Mononuclear cell (primary cell): Measurements from ENCODE around the gene MOCS2. TPM values are rescaled to one million over a fixed set of nuclear protein-coding genes. Genes with fewer than 3 reads are reported as not detected.

Experiments used
- H3K27me3 ChIP-seq: 2 replicates; pipeline ENCODE4 v1.6.0; 2011; ENCODE audit warnings: low read length, control low read depth; ENCODE audit not compliant: insufficient read depth
- H3K4me1 ChIP-seq: 2 replicates; pipeline ENCODE4 v1.5.1; 2011; ENCODE audit warnings: mild to moderate bottlenecking, low read length, control low read depth; ENCODE audit not compliant: insufficient read depth
- H3K4me3 ChIP-seq: 2 replicates; pipeline ENCODE4 v1.5.1; 2011; ENCODE audit warnings: mild to moderate bottlenecking, low read length, moderate library complexity
- H3K9me3 ChIP-seq: 2 replicates; pipeline ENCODE4 v1.5.1; 2011; ENCODE audit warnings: low read depth, mild to moderate bottlenecking, control low read depth, low read length
- total RNA-seq: library from RNA; depleted of rRNA; stranded (reverse); fragments of >200 nt; gene quantifications from one replicate; pipeline ENCODE4 v1.2.3, GENCODE V29; 2012

The MOCS2 gene
- total RNA-seq, 1 donor, result 20.6 TPM

GRCh38 chr5:53110156-53110555, 599 bp upstream of the MOCS2 start:
- H3K4me1 ChIP-seq, result peaks cover 13% of the 10 kb centered on the region
- no peaks in the 10 kb centered on the region for H3K9me3 ChIP-seq
- no peaks in the 10 kb centered on the region for H3K27me3 ChIP-seq
- H3K4me3 ChIP-seq, result peak overlapping the region; percentile 86

- Histone ChIP-seq H3K4me1 (peaks cover 13% of the 10 kb centered on the region), H3K9me3 (no peaks in the 10 kb centered on the region), H3K27me3 (no peaks in the 10 kb centered on the region), H3K4me3 (peak overlapping the region; percentile 86)
Measured at GRCh38 chr5:53109056-53109442, 508 bp downstream of the MOCS2 start.

GRCh38 chr5:53105611-53106300, 3.8 kb downstream of the MOCS2 start:
- Histone ChIP-seq H3K4me1 (peaks cover 13% of the 10 kb centered on the region), H3K9me3 (no peaks in the 10 kb centered on the region), H3K4me3 (no peak overlapping the region), H3K27me3 (no peaks in the 10 kb centered on the region)

DNA sequence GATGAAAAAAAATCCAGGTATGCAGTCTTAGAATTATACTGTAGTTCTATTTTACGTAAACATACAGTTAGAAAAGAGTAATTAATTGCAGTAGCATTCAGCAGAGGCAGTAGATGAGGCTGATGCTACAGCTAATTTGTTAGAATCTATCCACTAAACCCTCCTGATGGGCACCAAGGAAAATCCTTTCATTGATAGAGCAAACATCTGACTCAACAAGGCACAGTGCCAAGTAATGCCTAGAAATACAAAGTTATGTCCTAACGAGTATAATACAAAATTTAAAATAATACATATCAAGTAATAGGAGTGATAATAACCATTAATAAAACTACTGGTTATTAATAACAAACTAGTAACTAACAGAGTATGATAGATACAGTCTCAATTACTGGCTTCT, 9.0 kb downstream of the MOCS2 start:
- no peaks in the 10 kb centered on the region for H3K4me1 ChIP-seq
- no peaks in the 10 kb centered on the region for H3K27me3 ChIP-seq
- no peak overlapping the region for H3K4me3 ChIP-seq
- no peaks in the 10 kb centered on the region for H3K9me3 ChIP-seq

- H3K4me1 ChIP-seq, result no peaks in the 10 kb centered on the region
- no peaks in the 10 kb centered on the region for H3K9me3 ChIP-seq
- H3K4me3 ChIP-seq, result no peak overlapping the region
- H3K27me3 ChIP-seq, result no peaks in the 10 kb centered on the region
Measured at GRCh38 chr5:53099546-53099945, 10.0 kb downstream of the MOCS2 start.

DNA sequence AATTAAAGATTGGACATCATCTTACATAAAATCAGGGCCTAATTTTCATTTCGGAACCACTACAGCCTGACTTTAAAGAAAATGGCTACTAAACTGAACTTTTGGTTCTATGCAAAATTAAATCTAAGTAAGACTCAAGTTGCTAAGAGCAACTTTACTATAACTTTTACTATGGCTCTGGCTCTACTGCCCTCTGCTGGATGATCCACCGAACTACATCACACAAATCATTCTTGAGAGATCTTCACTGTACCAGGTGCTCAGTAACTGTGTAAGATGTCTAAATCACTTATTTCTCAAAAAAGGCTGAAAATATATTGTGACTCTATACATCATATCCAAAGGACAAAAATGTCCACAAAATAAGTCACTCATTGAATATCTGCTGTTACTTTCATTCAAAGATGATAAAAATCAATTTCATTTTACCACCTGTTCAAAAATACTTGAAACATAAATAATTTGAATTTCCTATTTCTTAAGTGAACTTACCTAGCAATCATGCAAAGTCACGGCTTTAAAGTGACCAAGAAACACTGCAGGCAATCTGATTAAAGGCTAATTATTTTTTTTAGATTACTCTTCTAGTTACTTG, 13.5 kb downstream of the MOCS2 start:
- no peaks in the 10 kb centered on the region for H3K4me1 ChIP-seq
- no peaks in the 10 kb centered on the region for H3K9me3 ChIP-seq
- H3K27me3 ChIP-seq, result no peaks in the 10 kb centered on the region
- H3K4me3 ChIP-seq, result no peak overlapping the region

GRCh38 chr5:53095217-53095616, 14.3 kb downstream of the MOCS2 start:
- H3K27me3 ChIP-seq, result no peaks in the 10 kb centered on the region
- H3K9me3 ChIP-seq, result no peaks in the 10 kb centered on the region
- H3K4me3 ChIP-seq, result no peak overlapping the region
- peaks cover 2% of the 10 kb centered on the region for H3K4me1 ChIP-seq

DNA sequence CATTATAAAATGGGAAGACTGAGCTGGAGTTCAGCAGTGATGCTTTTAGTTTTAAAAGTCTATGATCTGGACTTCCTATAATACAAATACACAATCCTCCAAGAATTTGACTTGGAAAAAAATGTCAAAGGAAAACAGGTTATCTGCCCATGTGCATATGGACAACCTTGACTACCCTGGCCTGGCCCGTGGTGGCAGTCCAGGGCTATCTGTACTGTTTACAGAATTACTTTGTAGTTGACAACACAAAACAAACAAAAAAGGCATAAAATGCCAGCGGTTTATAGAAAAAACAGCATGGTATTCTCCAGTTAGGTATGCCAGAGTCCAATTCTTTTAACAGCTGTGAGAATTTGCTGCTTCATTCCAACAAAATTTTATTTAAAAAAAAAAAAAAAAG, 17.3 kb downstream of the MOCS2 start:
- H3K4me3 ChIP-seq, result no peak overlapping the region
- H3K27me3 ChIP-seq, result no peaks in the 10 kb centered on the region
- H3K9me3 ChIP-seq, result no peaks in the 10 kb centered on the region
- H3K4me1 ChIP-seq, result peaks cover 4% of the 10 kb centered on the region

DNA sequence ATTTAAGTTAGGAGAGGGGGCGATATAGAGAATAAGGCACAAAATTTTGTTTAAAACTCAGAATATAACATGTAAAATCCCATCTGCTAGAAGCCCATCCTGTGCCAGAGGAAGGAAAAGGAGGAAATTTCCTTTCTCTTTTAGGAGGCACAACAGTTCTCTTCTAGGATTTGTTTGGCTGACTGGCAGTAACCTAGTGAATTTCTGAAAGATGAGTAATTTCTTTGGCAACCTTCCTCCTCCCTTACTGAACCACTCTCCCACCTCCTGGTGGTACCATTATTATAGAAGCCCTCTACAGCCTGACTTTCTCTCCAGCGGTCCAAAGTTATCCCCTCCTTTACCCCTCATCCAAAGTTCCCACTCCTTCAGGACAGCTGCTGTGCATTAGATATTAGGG, 18.3 kb downstream of the MOCS2 start:
- peaks cover 4% of the 10 kb centered on the region for H3K4me1 ChIP-seq
- H3K4me3 ChIP-seq, result no peak overlapping the region

GRCh38 chr5:53090229-53090628, 19.3 kb downstream of the MOCS2 start:
- Histone ChIP-seq H3K4me3 (no peak overlapping the region), H3K4me1 (peaks cover 4% of the 10 kb centered on the region), H3K27me3 (no peaks in the 10 kb centered on the region), H3K9me3 (no peaks in the 10 kb centered on the region)

More for the DNA sequence above, 18.3 kb downstream of the MOCS2 start:
- Histone ChIP-seq H3K27me3 (no peaks in the 10 kb centered on the region), H3K9me3 (no peaks in the 10 kb centered on the region)

DNA sequence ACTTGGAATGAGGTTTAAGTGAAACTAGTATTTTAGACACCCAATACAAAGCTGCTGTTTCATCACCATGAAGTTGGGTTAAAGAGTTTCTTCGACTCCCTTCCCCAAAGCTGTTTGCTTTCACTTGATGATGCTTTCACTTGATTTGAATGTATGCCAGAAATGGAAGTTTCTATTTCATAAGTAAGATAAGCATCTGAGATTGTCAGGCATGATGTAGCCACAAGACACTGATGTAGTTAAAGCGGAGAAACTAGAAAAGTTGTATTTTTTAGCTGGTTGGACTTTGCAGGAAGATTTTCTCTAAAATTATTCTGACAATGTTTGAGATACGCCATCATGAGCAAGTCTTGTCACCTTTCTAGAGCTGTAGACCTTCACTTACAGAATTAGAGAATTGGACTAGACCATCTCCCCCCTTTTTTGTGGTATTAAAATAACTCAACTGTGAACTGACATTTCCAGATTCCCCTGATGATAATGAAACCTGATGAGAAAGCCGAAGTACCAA, 20.0 kb downstream of the MOCS2 start:
- Histone ChIP-seq H3K4me3 (no peak overlapping the region), H3K27me3 (no peaks in the 10 kb centered on the region), H3K4me1 (peaks cover 4% of the 10 kb centered on the region), H3K9me3 (no peaks in the 10 kb centered on the region)

- H3K27me3 ChIP-seq, result no peaks in the 10 kb centered on the region
Measured at GRCh38 chr5:53087621-53088121, 21.9 kb downstream of the MOCS2 start.

DNA sequence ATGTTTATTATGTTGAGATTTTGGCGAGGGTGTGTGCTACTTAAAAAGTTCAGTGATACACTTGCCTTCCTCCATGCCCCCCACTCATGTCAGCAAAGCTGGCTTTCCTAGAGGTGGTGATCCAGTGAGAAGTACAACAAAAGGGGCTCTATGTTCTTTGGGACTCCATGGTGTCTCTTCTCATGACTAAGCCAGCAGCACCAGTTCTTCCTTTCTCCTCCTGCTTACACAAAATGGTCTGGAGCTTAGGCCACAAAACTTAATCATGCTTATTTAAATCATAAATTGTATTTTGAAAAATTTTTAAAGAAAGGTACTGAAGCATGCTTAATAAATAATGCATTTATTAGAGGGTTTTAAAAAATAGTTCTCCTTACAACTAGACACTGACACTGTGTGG, 22.4 kb downstream of the MOCS2 start:
- Histone ChIP-seq H3K4me3 (no peak overlapping the region), H3K9me3 (no peaks in the 10 kb centered on the region), H3K4me1 (peaks cover 4% of the 10 kb centered on the region), H3K27me3 (no peaks in the 10 kb centered on the region)

More at GRCh38 chr5:53087621-53088121, 21.9 kb downstream of the MOCS2 start:
- no peaks in the 10 kb centered on the region for H3K9me3 ChIP-seq
- H3K4me1 ChIP-seq, result peaks cover 4% of the 10 kb centered on the region
- H3K4me3 ChIP-seq, result no peak overlapping the region

DNA sequence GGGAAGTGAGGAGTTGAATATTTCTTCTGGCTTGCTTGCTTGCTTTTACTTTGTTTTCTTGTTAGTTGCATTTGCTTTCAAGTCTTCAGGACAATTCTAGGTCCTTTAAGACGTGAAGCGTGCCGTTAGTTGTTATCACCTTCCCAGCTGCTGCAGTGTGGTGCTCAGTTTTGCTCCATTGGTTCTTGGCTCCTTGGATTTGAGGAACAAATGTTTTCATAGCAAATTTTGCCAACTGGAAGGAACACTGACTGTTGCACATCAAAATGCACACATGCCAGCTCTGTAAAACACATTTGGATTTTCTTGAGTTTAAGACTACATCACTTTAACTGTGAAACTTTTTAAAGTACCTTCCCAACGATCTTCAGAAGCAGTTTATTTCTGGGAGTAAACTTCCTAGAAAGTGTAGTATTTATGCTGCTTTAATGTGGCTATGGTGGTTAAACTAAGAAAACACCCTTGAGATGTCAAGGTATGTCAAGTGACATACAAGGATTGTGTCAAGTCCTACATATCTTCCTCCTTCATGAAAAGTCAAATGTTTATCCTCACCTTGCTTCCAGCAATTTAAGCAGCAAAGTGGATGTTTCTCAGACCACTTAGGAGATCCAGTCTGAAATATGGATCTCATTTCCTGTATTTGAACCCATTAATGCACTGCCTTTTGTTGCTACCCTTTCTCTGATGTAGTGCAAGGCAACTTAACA, 24.9 kb downstream of the MOCS2 start:
- no peak overlapping the region for H3K4me3 ChIP-seq
- no peaks in the 10 kb centered on the region for H3K9me3 ChIP-seq
- H3K27me3 ChIP-seq, result no peaks in the 10 kb centered on the region
- no peaks in the 10 kb centered on the region for H3K4me1 ChIP-seq

DNA sequence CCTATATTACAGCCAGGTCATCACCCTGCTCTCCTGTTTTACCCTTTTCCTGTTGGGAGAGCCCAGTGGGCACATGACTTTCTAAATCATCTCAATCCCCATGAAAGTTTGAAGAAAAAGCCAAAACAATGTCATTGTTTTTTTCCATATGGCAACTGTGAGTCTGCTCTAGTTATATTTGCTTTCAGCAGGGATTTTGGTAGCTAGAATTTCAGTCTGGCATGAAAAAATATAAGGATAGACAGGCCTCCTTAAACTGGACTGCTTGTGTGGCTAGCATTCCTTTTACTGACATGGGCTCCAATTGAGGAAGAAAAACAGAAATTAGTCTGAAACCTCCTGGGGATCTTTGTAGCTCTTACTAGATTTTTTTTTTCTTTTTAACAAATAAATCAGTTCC, 25.6 kb downstream of the MOCS2 start:
- Histone ChIP-seq H3K4me3 (no peak overlapping the region), H3K9me3 (no peaks in the 10 kb centered on the region), H3K4me1 (no peaks in the 10 kb centered on the region), H3K27me3 (no peaks in the 10 kb centered on the region)
